ENCODE data around the gene DLG3. TPM values are rescaled to one million over a fixed set of nuclear protein-coding genes. Genes with fewer than 3 reads are reported as not detected.
"Not testable (repeated sequence)": the region's sequence is repeated elsewhere in the genome, so short reads cannot be mapped to it uniquely, and the experiment has no call there.

Gene DLG3
- total RNA-seq, 1 experiment from 2014 or later: 26.4 TPM

DNA sequence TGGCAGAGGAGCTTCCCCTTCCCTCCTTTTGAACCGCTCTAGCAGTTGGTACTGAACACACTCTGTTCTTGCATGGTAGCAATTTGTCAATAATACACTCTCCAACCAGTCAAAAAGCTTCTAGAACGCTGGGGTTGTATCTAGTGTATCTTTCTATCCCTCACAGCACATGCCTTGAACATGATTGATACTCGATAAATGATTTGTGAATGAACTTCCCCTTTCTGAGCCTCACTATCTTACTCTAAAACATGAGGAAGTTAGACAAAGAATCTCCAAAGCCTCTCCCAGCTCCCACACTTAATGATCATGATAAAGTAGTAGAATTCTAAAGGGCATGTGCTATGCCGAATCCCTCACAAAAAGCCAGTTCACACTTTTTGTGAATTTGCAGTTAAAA is 64.4 kb downstream of the DLG3 start:
- intact Hi-C loops (cut with micrococcal nuclease): no loop called here
- H3K4me2 ChIP-seq (ENCODE audit: low read length): peak overlapping the region; percentile 28; the same call in 1 of the 2 replicates

GRCh38 chrX:70515270-70515669 is 70.6 kb downstream of the DLG3 start:
- H3K9me2 ChIP-seq (replicated peaks; ENCODE audit: low read length); POLR2A ChIA-PET (ENCODE audit: unreplicated experiment); H3K79me2 ChIP-seq (ENCODE audit: low read length); H3K4me2 ChIP-seq (ENCODE audit: low read length); H3K36me3 ChIP-seq (ENCODE audit: low read depth, low read length); H3K4me3 ChIP-seq (ENCODE audit: low read length); intact Hi-C loops (cut with micrococcal nuclease); ATAC-seq; CTCF ChIA-PET; H2AFZ ChIP-seq (ENCODE audit: low read length); H3K9ac ChIP-seq (ENCODE audit: low read length); BruUV-seq (replicated peaks); H3K27ac ChIP-seq (ENCODE audit: low read length); H3K27me3 ChIP-seq (ENCODE audit: low read length); DNase-seq; H4K20me1 ChIP-seq (ENCODE audit: low read length); H3K4me1 ChIP-seq (ENCODE audit: insufficient read depth, low read length); H3K9me3 ChIP-seq (ENCODE audit: low read length); H3F3A ChIP-seq (ENCODE audit: low read length, unreplicated experiment): not testable (repeated sequence)

More for the DNA sequence above, 64.4 kb downstream of the DLG3 start:
- Histone ChIP-seq H4K20me1 (ENCODE audit: low read length) (no peaks in the 10 kb centered on the region), H3K27ac (ENCODE audit: low read length) (no peak overlapping the region), H3K36me3 (ENCODE audit: low read depth, low read length) (no peaks in the 10 kb centered on the region), H3K9me2 (replicated peaks; ENCODE audit: low read length) (no peaks in the 10 kb centered on the region), H3F3A (ENCODE audit: low read length, unreplicated experiment) (no peaks in the 10 kb centered on the region), H3K79me2 (ENCODE audit: low read length) (no peaks in the 10 kb centered on the region), H3K9me3 (ENCODE audit: low read length) (no peaks in the 10 kb centered on the region), H3K4me1 (ENCODE audit: insufficient read depth, low read length) (peaks cover 13% of the 10 kb centered on the region), H2AFZ (ENCODE audit: low read length) (no peak overlapping the region), H3K27me3 (ENCODE audit: low read length) (no peaks in the 10 kb centered on the region), H3K9ac (ENCODE audit: low read length) (no peak overlapping the region), H3K4me3 (ENCODE audit: low read length) (no peak overlapping the region)
- ChIA-PET CTCF (no interaction called here), POLR2A (ENCODE audit: unreplicated experiment) (interaction anchor here (1.1 kb wide), 1 partner anchor 30 kb away, joined by 5 read pairs; no protein-coding TSS in a partner anchor)
- ATAC-seq (no peak), DNase-seq (no peak)
- BruUV-seq (replicated peaks): no TSS peak
- no peak for TF ChIP-seq CTCF (conservative IDR thresholded peaks at IDR 0.05; ENCODE audit: low read depth, low read length)
- no peak for TF ChIP-seq EZH2phosphoT487 (IDR thresholded peaks at IDR 0.05; ENCODE audit: borderline replicate concordance, low read length)
- TF ChIP-seq EZH2 (IDR thresholded peaks at IDR 0.05; ENCODE audit: low read length, unreplicated experiment): no peak

GRCh38 chrX:70515692-70516091 is 71.1 kb downstream of the DLG3 start:
- H3K9me3 ChIP-seq (ENCODE audit: low read length); H3K4me2 ChIP-seq (ENCODE audit: low read length); H3K36me3 ChIP-seq (ENCODE audit: low read depth, low read length); POLR2A ChIA-PET (ENCODE audit: unreplicated experiment); H3K9ac ChIP-seq (ENCODE audit: low read length); DNase-seq; H3K9me2 ChIP-seq (replicated peaks; ENCODE audit: low read length); intact Hi-C loops (cut with micrococcal nuclease); H2AFZ ChIP-seq (ENCODE audit: low read length); H3K4me1 ChIP-seq (ENCODE audit: insufficient read depth, low read length); H4K20me1 ChIP-seq (ENCODE audit: low read length); H3K79me2 ChIP-seq (ENCODE audit: low read length); H3K4me3 ChIP-seq (ENCODE audit: low read length); BruUV-seq (replicated peaks); H3K27me3 ChIP-seq (ENCODE audit: low read length); ATAC-seq; H3F3A ChIP-seq (ENCODE audit: low read length, unreplicated experiment); CTCF ChIA-PET; H3K27ac ChIP-seq (ENCODE audit: low read length): not testable (repeated sequence)

DNA sequence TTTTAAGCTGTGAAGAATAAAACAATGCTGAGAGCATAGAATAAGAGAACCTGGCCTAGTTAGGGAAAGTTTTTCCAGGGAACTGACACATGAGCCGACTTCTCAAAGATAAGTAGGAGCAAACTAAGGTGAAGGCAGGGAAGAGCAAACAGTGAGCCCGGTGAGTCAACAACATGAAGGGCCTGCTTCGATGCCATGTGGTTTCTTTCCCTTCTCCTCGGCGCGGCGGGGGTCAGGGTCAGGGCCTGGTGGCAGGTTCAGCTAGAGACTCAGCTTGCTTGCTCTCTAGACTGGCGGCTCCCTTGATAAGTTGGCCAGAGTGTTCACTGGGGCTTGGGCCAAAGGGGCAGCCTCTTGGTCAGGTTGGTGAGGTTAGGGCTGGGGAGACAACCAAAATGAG is 81.1 kb downstream of the DLG3 start:
- Histone ChIP-seq H3K9ac (ENCODE audit: low read length) (no peak overlapping the region), H3F3A (ENCODE audit: low read length, unreplicated experiment) (no peaks in the 10 kb centered on the region), H2AFZ (ENCODE audit: low read length) (0 out of 2 replicates have a peak overlapping the region, but pooled peaks have one; percentile 61), H3K4me2 (ENCODE audit: low read length) (peak overlapping the region; percentile 40), H3K9me3 (ENCODE audit: low read length) (no peaks in the 10 kb centered on the region), H3K27me3 (ENCODE audit: low read length) (no peaks in the 10 kb centered on the region), H3K27ac (ENCODE audit: low read length) (peak overlapping the region; percentile 47), H3K9me2 (replicated peaks; ENCODE audit: low read length) (no peaks in the 10 kb centered on the region), H3K36me3 (ENCODE audit: low read depth, low read length) (no peaks in the 10 kb centered on the region), H4K20me1 (ENCODE audit: low read length) (no peaks in the 10 kb centered on the region), H3K4me1 (ENCODE audit: insufficient read depth, low read length) (peaks cover 8% of the 10 kb centered on the region), H3K4me3 (ENCODE audit: low read length) (no peak overlapping the region), H3K79me2 (ENCODE audit: low read length) (no peaks in the 10 kb centered on the region)
- ATAC-seq (peak; percentile 93), DNase-seq (peak; percentile 72)
- no peak for TF ChIP-seq EZH2phosphoT487 (IDR thresholded peaks at IDR 0.05; ENCODE audit: borderline replicate concordance, low read length)
- no peak for TF ChIP-seq EZH2 (IDR thresholded peaks at IDR 0.05; ENCODE audit: low read length, unreplicated experiment)
- no peak for TF ChIP-seq CTCF (conservative IDR thresholded peaks at IDR 0.05; ENCODE audit: low read depth, low read length)
- CTCF ChIA-PET: no interaction called here
- intact Hi-C loops (cut with micrococcal nuclease): loop anchor here (2.0 kb wide), 1 partner anchor 27 kb away; no protein-coding TSS in a partner anchor
- no TSS peak for BruUV-seq (replicated peaks)
- POLR2A ChIA-PET (ENCODE audit: unreplicated experiment): no interaction called here

Data from PC-3 (cell line).